ENCODE data around the gene UBE2R2.

DNA sequence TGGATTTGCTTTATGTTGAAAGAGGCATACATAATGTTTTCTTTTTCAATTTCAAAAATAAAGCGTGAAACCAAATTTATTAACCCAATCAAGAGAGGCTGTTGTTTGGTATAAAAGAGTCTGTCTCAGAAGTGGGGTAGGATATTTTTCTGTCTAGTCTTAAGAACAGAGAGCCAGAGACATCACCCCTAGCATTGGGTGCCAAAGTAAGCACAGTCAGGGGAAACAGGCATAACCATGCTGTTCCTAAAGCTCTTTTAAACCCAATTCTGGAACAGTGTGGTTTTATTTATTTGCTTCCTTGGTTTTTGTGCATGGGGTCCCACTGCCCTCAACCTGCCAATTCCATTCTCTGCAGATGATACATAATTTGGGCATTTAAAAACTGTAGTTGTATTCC is 88.2 kb downstream of the UBE2R2 start:
- TF ChIP-seq, protein P1, sequence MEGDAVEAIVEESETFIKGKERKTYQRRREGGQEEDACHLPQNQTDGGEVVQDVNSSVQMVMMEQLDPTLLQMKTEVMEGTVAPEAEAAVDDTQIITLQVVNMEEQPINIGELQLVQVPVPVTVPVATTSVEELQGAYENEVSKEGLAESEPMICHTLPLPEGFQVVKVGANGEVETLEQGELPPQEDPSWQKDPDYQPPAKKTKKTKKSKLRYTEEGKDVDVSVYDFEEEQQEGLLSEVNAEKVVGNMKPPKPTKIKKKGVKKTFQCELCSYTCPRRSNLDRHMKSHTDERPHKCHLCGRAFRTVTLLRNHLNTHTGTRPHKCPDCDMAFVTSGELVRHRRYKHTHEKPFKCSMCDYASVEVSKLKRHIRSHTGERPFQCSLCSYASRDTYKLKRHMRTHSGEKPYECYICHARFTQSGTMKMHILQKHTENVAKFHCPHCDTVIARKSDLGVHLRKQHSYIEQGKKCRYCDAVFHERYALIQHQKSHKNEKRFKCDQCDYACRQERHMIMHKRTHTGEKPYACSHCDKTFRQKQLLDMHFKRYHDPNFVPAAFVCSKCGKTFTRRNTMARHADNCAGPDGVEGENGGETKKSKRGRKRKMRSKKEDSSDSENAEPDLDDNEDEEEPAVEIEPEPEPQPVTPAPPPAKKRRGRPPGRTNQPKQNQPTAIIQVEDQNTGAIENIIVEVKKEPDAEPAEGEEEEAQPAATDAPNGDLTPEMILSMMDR (IDR thresholded peaks at IDR 0.05): no peak
- TF ChIP-seq ZFX (IDR thresholded peaks at IDR 0.05; ENCODE audit: borderline replicate concordance): no peak

Measured in 22Rv1 (cell line).